ENCODE results near the gene DNAJC16. TPM values are rescaled to one million over a fixed set of nuclear protein-coding genes. Genes with fewer than 3 reads are reported as not detected.

Gene DNAJC16
- polyA plus RNA-seq, 1 donor (not counting 4 experiments of a cell fraction or from before 2014, with no cell fraction given): 13.7 TPM

DNA sequence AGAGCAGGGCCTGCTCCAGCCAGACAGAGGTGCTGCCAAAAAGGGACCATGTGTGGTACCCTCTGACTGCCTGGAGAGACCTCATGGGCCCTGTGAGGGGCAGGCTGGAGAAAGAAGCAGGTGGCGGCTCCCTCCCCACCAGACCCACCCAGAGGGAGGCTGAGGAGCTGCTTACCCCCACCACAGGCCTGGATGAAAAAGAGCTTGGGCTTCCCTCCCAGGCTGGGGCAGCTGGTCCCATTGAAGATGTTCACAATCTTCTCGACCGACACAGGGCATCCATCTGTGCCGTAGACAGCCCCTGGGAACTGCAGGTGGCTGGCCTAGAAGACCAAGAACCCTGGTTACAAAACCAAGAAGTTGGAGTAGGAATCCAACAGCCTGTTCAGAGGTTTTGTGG lies 22.2 kb upstream of the DNAJC16 start:
- FAIRE-seq (no peak), DNase-seq (ENCODE audit: low read depth, low spot score) (no peak)
- TF ChIP-seq EZH2 (IDR thresholded peaks at IDR 0.05; ENCODE audit: low read length) (no peak), CTCF (optimal IDR thresholded peaks at IDR 0.05 in 1 of 3, IDR thresholded peaks at IDR 0.05 in 1 of 3, conservative IDR thresholded peaks at IDR 0.05 in 1 of 3; ENCODE audit: extremely low read depth in 1 of 3, insufficient read depth in 2 of 3, low read length in 3 of 3) (no peak)
- Histone ChIP-seq H3K27me3 (ENCODE audit: control insufficient read depth, extremely low read depth, insufficient read depth, low read length) (no peaks in the 10 kb centered on the region), H3K79me2 (ENCODE audit: control insufficient read depth, insufficient read depth, low read length) (no peaks in the 10 kb centered on the region), H3K4me3 (ENCODE audit: control insufficient read depth in 2 of 3, extremely low read depth in 1 of 3, insufficient read depth in 2 of 3, low read depth in 1 of 3, low read length in 3 of 3) (no peak overlapping the region), H3K9ac (ENCODE audit: control insufficient read depth, extremely low read depth, insufficient read depth, low read length) (no peak overlapping the region), H2AFZ (ENCODE audit: control insufficient read depth, low read length) (no peak overlapping the region), H3K36me3 (ENCODE audit: control insufficient read depth in 2 of 2, extremely low read depth in 1 of 2, insufficient read depth in 2 of 2, low read length in 2 of 2) (no peaks in the 10 kb centered on the region), H3K4me1 (ENCODE audit: control insufficient read depth, extremely low read depth, insufficient read depth, low read length) (no peaks in the 10 kb centered on the region), H3K9me1 (ENCODE audit: control insufficient read depth, extremely low read depth, insufficient read depth, low read length) (no peaks in the 10 kb centered on the region), H3K27ac (ENCODE audit: control insufficient read depth, insufficient read depth, low read length) (no peak overlapping the region), H3K4me2 (ENCODE audit: control insufficient read depth, extremely low read depth, insufficient read depth, low read depth, low read length) (no peak overlapping the region), H4K20me1 (ENCODE audit: control insufficient read depth, extremely low read depth, insufficient read depth, low read length) (no peaks in the 10 kb centered on the region), H3K9me3 (ENCODE audit: control insufficient read depth, low read depth, low read length) (no peaks in the 10 kb centered on the region)
- dilution Hi-C loops (cut with MboI; ENCODE audit: extremely low pct_ligation_motif_present, low sequenced_read_pairs): no loop called here

DNA sequence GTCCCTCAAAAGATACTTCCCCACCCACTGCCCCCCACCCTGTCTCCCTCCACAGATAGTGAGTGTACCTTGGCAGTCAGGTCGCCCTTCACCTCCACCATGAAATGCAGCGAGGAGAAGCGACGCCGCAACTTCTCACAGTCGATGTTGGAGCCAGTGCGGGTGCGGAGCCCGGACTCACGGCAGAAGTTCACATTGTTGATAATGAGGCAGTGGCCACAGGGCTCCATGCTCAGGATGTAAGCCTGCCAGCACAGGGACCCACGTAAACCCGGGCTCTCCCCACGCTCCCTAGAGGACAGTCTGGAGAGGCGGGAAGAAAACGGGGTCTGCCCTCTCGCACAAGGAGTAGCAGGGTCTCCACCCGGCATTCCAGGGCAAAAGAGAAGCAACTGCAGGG lies 19.8 kb upstream of the DNAJC16 start:
- Histone ChIP-seq H3K9me1 (ENCODE audit: control insufficient read depth, extremely low read depth, insufficient read depth, low read length) (no peaks in the 10 kb centered on the region), H3K4me3 (ENCODE audit: control insufficient read depth in 2 of 3, extremely low read depth in 1 of 3, insufficient read depth in 2 of 3, low read depth in 1 of 3, low read length in 3 of 3) (no peak overlapping the region), H4K20me1 (ENCODE audit: control insufficient read depth, extremely low read depth, insufficient read depth, low read length) (no peaks in the 10 kb centered on the region), H3K36me3 (ENCODE audit: control insufficient read depth in 2 of 2, extremely low read depth in 1 of 2, insufficient read depth in 2 of 2, low read length in 2 of 2) (no peaks in the 10 kb centered on the region), H3K27ac (ENCODE audit: control insufficient read depth, insufficient read depth, low read length) (no peak overlapping the region), H3K79me2 (ENCODE audit: control insufficient read depth, insufficient read depth, low read length) (no peaks in the 10 kb centered on the region), H3K4me2 (ENCODE audit: control insufficient read depth, extremely low read depth, insufficient read depth, low read depth, low read length) (no peak overlapping the region), H3K9ac (ENCODE audit: control insufficient read depth, extremely low read depth, insufficient read depth, low read length) (no peak overlapping the region), H3K9me3 (ENCODE audit: control insufficient read depth, low read depth, low read length) (no peaks in the 10 kb centered on the region), H3K27me3 (ENCODE audit: control insufficient read depth, extremely low read depth, insufficient read depth, low read length) (no peaks in the 10 kb centered on the region), H2AFZ (ENCODE audit: control insufficient read depth, low read length) (no peak overlapping the region), H3K4me1 (ENCODE audit: control insufficient read depth, extremely low read depth, insufficient read depth, low read length) (no peaks in the 10 kb centered on the region)
- dilution Hi-C loops (cut with MboI; ENCODE audit: extremely low pct_ligation_motif_present, low sequenced_read_pairs): no loop called here
- no peak for FAIRE-seq
- DNase-seq (ENCODE audit: low read depth, low spot score): no peak
- TF ChIP-seq EZH2 (IDR thresholded peaks at IDR 0.05; ENCODE audit: low read length) (no peak), CTCF (optimal IDR thresholded peaks at IDR 0.05 in 1 of 3, IDR thresholded peaks at IDR 0.05 in 1 of 3, conservative IDR thresholded peaks at IDR 0.05 in 1 of 3; ENCODE audit: extremely low read depth in 1 of 3, insufficient read depth in 2 of 3, low read length in 3 of 3) (no peak)

All from keratinocyte (primary cell).